HG03558 (cell line): Measurements from ENCODE around the gene SND1.

ENCODE experiments used
- ATAC-seq: cut with Tn5 transposase; IDR thresholded peaks from one replicate; pipeline ENCODE4 v1.9.1; 2021; ENCODE audit warnings: moderate number of reproducible peaks; ENCODE audit not compliant: unreplicated experiment; ENCODE audit errors: extremely low read depth

Gene SND1

GRCh38 chr7:128135515-128136214 lies 483.7 kb downstream of the SND1 start:
- ATAC-seq: peak; percentile 80

DNA sequence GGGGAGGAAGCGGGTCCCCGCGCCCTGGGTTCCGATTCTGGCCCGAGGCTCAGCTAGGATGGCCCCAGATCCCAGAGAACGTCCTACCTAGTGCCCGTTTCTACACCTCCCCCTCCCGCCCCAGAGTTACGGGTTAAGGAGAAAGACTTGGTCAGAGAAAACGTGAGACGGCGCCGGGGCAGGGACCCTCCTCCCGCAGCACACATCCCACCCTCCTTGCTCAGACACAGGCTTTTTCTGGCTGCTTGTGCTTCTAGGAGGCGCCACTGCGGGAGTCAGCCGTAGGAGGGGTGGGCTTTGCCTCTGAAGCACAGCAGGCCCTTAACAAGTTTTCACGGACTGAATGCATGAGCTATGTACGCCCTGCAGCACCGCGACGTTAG lies 484.2 kb downstream of the SND1 start:
- no peak for ATAC-seq

- no peak for ATAC-seq
Observed at GRCh38 chr7:128137181-128137580, 485.2 kb downstream of the SND1 start.

GRCh38 chr7:128139406-128139805 lies 487.4 kb downstream of the SND1 start:
- ATAC-seq: no peak

DNA sequence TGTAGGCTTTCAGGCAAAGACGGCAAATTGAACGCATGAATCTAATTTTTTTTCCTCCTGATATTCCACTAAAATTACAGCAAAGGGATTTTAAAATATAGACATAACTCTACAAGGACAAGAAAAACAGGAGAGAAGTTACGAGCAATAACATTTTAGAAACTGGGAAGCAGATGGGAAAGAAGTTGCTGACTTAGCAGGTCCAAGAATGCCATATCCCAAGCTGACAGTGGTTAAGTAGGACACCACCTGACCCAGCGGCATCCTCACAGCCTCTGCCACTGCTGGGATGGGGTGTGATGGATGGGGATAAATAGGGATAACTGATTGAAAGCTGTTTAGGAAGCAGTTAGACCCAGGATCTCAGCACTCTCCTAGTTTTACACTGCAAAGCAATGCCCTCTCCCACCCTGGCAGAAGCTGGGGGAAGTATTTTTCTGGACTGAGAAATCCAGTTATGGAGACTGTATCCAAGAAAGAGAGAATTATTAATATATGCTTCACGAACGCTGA lies 489.7 kb downstream of the SND1 start:
- no peak for ATAC-seq
